GM21515 (cell line): ENCODE results near the gene MRTFA.

Experiments used
- ATAC-seq: cut with Tn5 transposase; IDR thresholded peaks from one replicate; pipeline ENCODE4 v1.9.1; 2021; ENCODE audit not compliant: unreplicated experiment

MRTFA gene

GRCh38 chr22:40415531-40416266 lies 220.8 kb downstream of the MRTFA start:
- ATAC-seq, result no peak

- no peak for ATAC-seq
Observed at GRCh38 chr22:40414838-40415505, 221.5 kb downstream of the MRTFA start.

- ATAC-seq, result no peak
Observed at GRCh38 chr22:40414311-40414710, 222.2 kb downstream of the MRTFA start.

GRCh38 chr22:40413873-40414272 lies 222.6 kb downstream of the MRTFA start:
- no peak for ATAC-seq

GRCh38 chr22:40412441-40412840 lies 224.1 kb downstream of the MRTFA start:
- no peak for ATAC-seq

- ATAC-seq, result no peak
Observed at GRCh38 chr22:40411506-40411861, 225.0 kb downstream of the MRTFA start.

- no peak for ATAC-seq
Observed at GRCh38 chr22:40410731-40411505, 225.6 kb downstream of the MRTFA start.

- no peak for ATAC-seq
Observed at GRCh38 chr22:40410272-40410671, 226.2 kb downstream of the MRTFA start.

GRCh38 chr22:40409613-40410113 lies 226.9 kb downstream of the MRTFA start:
- no peak for ATAC-seq

- no peak for ATAC-seq
Observed at GRCh38 chr22:40408718-40409612, 227.6 kb downstream of the MRTFA start.

GRCh38 chr22:40407831-40408717 lies 228.4 kb downstream of the MRTFA start:
- ATAC-seq, result no peak

- ATAC-seq, result no peak
Observed at GRCh38 chr22:40407021-40407761, 229.3 kb downstream of the MRTFA start.

- ATAC-seq, result no peak
Observed at GRCh38 chr22:40406063-40406890, 230.2 kb downstream of the MRTFA start.

- ATAC-seq, result no peak
Observed at GRCh38 chr22:40405178-40406062, 231.1 kb downstream of the MRTFA start.

- no peak for ATAC-seq
Observed at GRCh38 chr22:40404251-40405177, 232.0 kb downstream of the MRTFA start.

- no peak for ATAC-seq
Observed at GRCh38 chr22:40403651-40404050, 232.9 kb downstream of the MRTFA start.
